Measurements from ENCODE around the gene PROM1.
A peak's percentile ranks its signal among the peaks of the same experiment; 100 is the strongest.

The PROM1 gene

GRCh38 chr4:16124232-16124631 lies 40.4 kb upstream of the PROM1 start:
- peak overlapping the region; percentile 48; the same call in 1 of the 2 replicates for H3K27ac ChIP-seq
- TF ChIP-seq CTCF (conservative IDR thresholded peaks at IDR 0.05): no peak

GRCh38 chr4:16123356-16124084 lies 39.7 kb upstream of the PROM1 start:
- peak overlapping the region; percentile 48; the same call in 1 of the 2 replicates for H3K27ac ChIP-seq
- TF ChIP-seq CTCF (conservative IDR thresholded peaks at IDR 0.05): no peak

GRCh38 chr4:16122784-16123183 lies 39.0 kb upstream of the PROM1 start:
- peak overlapping the region; percentile 48; the same call in 1 of the 2 replicates for H3K27ac ChIP-seq
- no peak for TF ChIP-seq CTCF (conservative IDR thresholded peaks at IDR 0.05)

- H3K27ac ChIP-seq: no peak overlapping the region
- TF ChIP-seq CTCF (conservative IDR thresholded peaks at IDR 0.05): no peak
Observed at GRCh38 chr4:16122308-16122711, 38.5 kb upstream of the PROM1 start.

GRCh38 chr4:16120720-16121119 lies 36.9 kb upstream of the PROM1 start:
- no peak for TF ChIP-seq CTCF (conservative IDR thresholded peaks at IDR 0.05)
- no peak overlapping the region for H3K27ac ChIP-seq

- TF ChIP-seq CTCF (conservative IDR thresholded peaks at IDR 0.05): no peak
- no peak overlapping the region for H3K27ac ChIP-seq
Observed at GRCh38 chr4:16119981-16120380, 36.2 kb upstream of the PROM1 start.

- H3K27ac ChIP-seq: no peak overlapping the region
- TF ChIP-seq CTCF (conservative IDR thresholded peaks at IDR 0.05): no peak
Observed at GRCh38 chr4:16118090-16118489, 34.3 kb upstream of the PROM1 start.

Data from VCaP (cell line).